Parathyroid adenoma (tissue), 2 donors: ENCODE measurements around the gene EZH1.

Source experiments
- H2AFZ ChIP-seq: fragments of 300-600 bp; sonication (generic); one replicate; pipeline ENCODE4 v1.7.0; 2017; ENCODE audit warnings: antibody characterized with exemption, mild to moderate bottlenecking
- H3K27ac ChIP-seq: fragments of 300-600 bp; sonication (generic); one replicate; pipeline ENCODE4 v1.7.0; 2017
- H3K27me3 ChIP-seq: fragments of 300-600 bp; sonication (generic); one replicate; pipeline ENCODE4 v1.7.0; 2017; ENCODE audit warnings: low read length; ENCODE audit not compliant: control insufficient read depth, insufficient read depth
- H3K36me3 ChIP-seq: fragments of 300-600 bp; sonication (generic); one replicate; pipeline ENCODE4 v1.7.0; 2017; ENCODE audit warnings: low read length; ENCODE audit not compliant: control insufficient read depth, insufficient read depth
- H3K4me1 ChIP-seq: fragments of 300-600 bp; sonication (generic); one replicate; pipeline ENCODE4 v1.7.0; 2017; ENCODE audit warnings: control low read depth
- H3K4me2 ChIP-seq: fragments of 300-600 bp; sonication (generic); one replicate; pipeline ENCODE4 v1.7.0; 2017; ENCODE audit warnings: low read length
- H3K4me3 ChIP-seq: fragments of 300-600 bp; sonication (generic); one replicate; pipeline ENCODE4 v1.7.0; 2017; ENCODE audit warnings: low read depth, low read length
- H3K79me2 ChIP-seq: fragments of 300-600 bp; sonication (generic); one replicate; pipeline ENCODE4 v1.7.0; 2017; ENCODE audit warnings: control low read depth
- H3K9ac ChIP-seq: fragments of 300-600 bp; sonication (generic); one replicate; pipeline ENCODE4 v1.7.0; 2017; ENCODE audit warnings: mild to moderate bottlenecking
- H3K9me3 ChIP-seq: fragments of 300-600 bp; sonication (generic); one replicate; pipeline ENCODE4 v1.7.0; 2017; ENCODE audit warnings: low read length; ENCODE audit not compliant: control insufficient read depth
- TF ChIP-seq, protein P1 (sequence below): fragments of 300-600 bp; sonication (generic); IDR thresholded peaks from one replicate; pipeline ENCODE4 v1.7.0; 2017; ENCODE audit warnings: antibody characterized with exemption, mild to moderate bottlenecking
- donor health status: primary hyperparathyroidism.

The EZH1 gene

DNA sequence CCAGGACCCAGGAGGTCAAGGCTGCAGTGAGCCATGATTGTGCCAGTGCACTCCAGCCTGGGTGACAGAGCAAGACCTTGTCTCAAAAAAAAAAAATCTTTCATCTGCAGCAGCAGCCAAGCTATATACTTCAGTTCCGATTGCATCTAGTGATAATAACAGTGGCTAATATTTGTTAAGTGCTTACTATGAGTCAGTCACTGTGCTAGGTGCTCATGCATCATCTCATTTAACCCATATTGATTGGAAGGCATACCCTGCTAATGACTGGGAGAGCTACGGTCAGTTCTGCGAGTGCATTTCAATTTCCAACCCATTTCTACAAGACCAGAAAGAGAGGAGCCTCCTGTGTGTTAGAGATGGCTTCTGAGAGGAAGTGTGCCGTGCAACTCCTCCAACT lies 93.4 kb downstream of the EZH1 start:
- no peaks in the 10 kb centered on the region for H3K4me1 ChIP-seq
- no peak overlapping the region for H3K9ac ChIP-seq
- no peak overlapping the region for H3K27ac ChIP-seq
- no peaks in the 10 kb centered on the region for H3K79me2 ChIP-seq
- no peaks in the 10 kb centered on the region for H3K36me3 ChIP-seq
- H3K27me3 ChIP-seq = no peaks in the 10 kb centered on the region
- H3K4me3 ChIP-seq = no peak overlapping the region
- no peak overlapping the region for H3K4me2 ChIP-seq
- TF ChIP-seq, protein P1, sequence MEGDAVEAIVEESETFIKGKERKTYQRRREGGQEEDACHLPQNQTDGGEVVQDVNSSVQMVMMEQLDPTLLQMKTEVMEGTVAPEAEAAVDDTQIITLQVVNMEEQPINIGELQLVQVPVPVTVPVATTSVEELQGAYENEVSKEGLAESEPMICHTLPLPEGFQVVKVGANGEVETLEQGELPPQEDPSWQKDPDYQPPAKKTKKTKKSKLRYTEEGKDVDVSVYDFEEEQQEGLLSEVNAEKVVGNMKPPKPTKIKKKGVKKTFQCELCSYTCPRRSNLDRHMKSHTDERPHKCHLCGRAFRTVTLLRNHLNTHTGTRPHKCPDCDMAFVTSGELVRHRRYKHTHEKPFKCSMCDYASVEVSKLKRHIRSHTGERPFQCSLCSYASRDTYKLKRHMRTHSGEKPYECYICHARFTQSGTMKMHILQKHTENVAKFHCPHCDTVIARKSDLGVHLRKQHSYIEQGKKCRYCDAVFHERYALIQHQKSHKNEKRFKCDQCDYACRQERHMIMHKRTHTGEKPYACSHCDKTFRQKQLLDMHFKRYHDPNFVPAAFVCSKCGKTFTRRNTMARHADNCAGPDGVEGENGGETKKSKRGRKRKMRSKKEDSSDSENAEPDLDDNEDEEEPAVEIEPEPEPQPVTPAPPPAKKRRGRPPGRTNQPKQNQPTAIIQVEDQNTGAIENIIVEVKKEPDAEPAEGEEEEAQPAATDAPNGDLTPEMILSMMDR = no peak
- no peaks in the 10 kb centered on the region for H3K9me3 ChIP-seq
- no peak overlapping the region for H2AFZ ChIP-seq
